ENCODE data around the gene NFYA. TPM values are rescaled to one million over a fixed set of nuclear protein-coding genes. Genes with fewer than 3 reads are reported as not detected.

Gene NFYA
- total RNA-seq, 1 experiment from 2014 or later = 43.0 TPM

DNA sequence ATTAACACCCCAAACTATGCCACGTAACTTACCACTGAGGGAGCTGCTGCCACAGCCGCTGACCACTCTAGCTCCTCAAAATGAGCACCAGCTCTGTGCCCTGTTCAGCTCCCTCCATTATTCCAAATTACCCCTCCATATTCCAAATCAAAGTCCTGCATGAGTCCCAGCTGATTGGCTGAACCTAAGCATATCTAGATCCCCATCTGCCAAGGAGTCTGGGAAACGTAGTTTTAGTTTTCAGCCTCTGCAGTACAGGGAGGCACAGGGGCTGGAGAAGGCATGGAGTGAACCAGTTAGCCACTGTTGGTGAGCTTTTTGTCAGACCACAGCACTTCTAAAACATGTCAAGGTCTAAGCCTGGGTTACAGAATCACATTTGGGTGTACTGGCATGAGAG, 49.7 kb upstream of the NFYA start:
- Histone ChIP-seq H2AK5ac (ENCODE audit: insufficient read length, low read length) (no peak overlapping the region), H3K9me3 (ENCODE audit: control insufficient read depth, low read depth, low read length) (no peaks in the 10 kb centered on the region), H2BK20ac (ENCODE audit: low read depth, low read length, poor library complexity, severe bottlenecking) (no peak overlapping the region), H3K9ac (ENCODE audit: extremely low read depth, insufficient read length, low read length) (no peak overlapping the region), H3K27ac (ENCODE audit: insufficient read length, low read depth, low read length) (no peak overlapping the region), H3K79me2 (ENCODE audit: insufficient read depth, low read length) (no peaks in the 10 kb centered on the region), H2BK12ac (ENCODE audit: insufficient read length, low read depth, low read length) (no peak overlapping the region), H3K23ac (ENCODE audit: insufficient read length, low read depth, low read length) (no peak overlapping the region), H3K79me1 (ENCODE audit: insufficient read depth, low read depth, low read length, poor library complexity, severe bottlenecking) (no peaks in the 10 kb centered on the region), H2BK5ac (ENCODE audit: insufficient read length, low read length) (no peak overlapping the region), H3K18ac (ENCODE audit: insufficient read length, low read depth, low read length) (no peak overlapping the region), H4K91ac (ENCODE audit: insufficient read length, low read depth, low read length) (no peak overlapping the region), H4K5ac (ENCODE audit: insufficient read length, low read depth, low read length) (no peak overlapping the region), H3K4ac (ENCODE audit: low read depth, low read length) (no peak overlapping the region), H3K23me2 (ENCODE audit: insufficient read length, low read depth, low read length, poor library complexity, severe bottlenecking) (peaks cover 4% of the 10 kb centered on the region), H3K4me1 (ENCODE audit: insufficient read depth, low read length) (no peaks in the 10 kb centered on the region; the same call in 1 of the 2 replicates), H2BK120ac (ENCODE audit: low read depth, low read length, poor library complexity, severe bottlenecking) (no peak overlapping the region), H2AFZ (ENCODE audit: low read length) (no peak overlapping the region), H3K4me2 (ENCODE audit: insufficient read depth, insufficient read length, low read length) (no peak overlapping the region), H3K56ac (ENCODE audit: insufficient read length, low read depth, low read length) (no peak overlapping the region), H4K8ac (replicated peaks; ENCODE audit: insufficient read length, low read depth, low read length) (no peak overlapping the region), H3T11ph (ENCODE audit: low read length) (no peak overlapping the region), H4K20me1 (ENCODE audit: control insufficient read depth, insufficient read depth, insufficient read length) (no peaks in the 10 kb centered on the region), H3K27me3 (ENCODE audit: insufficient read depth, low read length) (no peaks in the 10 kb centered on the region), H3K14ac (ENCODE audit: insufficient read depth, low read length) (no peak overlapping the region), H2BK15ac (ENCODE audit: low read depth, low read length) (no peak overlapping the region)
- TF ChIP-seq, protein P1, sequence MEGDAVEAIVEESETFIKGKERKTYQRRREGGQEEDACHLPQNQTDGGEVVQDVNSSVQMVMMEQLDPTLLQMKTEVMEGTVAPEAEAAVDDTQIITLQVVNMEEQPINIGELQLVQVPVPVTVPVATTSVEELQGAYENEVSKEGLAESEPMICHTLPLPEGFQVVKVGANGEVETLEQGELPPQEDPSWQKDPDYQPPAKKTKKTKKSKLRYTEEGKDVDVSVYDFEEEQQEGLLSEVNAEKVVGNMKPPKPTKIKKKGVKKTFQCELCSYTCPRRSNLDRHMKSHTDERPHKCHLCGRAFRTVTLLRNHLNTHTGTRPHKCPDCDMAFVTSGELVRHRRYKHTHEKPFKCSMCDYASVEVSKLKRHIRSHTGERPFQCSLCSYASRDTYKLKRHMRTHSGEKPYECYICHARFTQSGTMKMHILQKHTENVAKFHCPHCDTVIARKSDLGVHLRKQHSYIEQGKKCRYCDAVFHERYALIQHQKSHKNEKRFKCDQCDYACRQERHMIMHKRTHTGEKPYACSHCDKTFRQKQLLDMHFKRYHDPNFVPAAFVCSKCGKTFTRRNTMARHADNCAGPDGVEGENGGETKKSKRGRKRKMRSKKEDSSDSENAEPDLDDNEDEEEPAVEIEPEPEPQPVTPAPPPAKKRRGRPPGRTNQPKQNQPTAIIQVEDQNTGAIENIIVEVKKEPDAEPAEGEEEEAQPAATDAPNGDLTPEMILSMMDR (conservative IDR thresholded peaks at IDR 0.05) = no peak
- no peak for DNase-seq
- Mint-ChIP-seq H3K27me3 (ENCODE audit: low read depth) (no peaks in the 10 kb centered on the region; the same call in 1 of the 2 replicates), H3K27ac (no peak overlapping the region), H3K4me3 (no peak overlapping the region), H3K36me3 (ENCODE audit: insufficient read depth in 1 of 3, low read depth in 3 of 3) (0 out of 7 replicates have a peak, but pooled peaks cover 0 to 4% (median 0%) of the 10 kb centered on the region in 3 experiments), H3K9me3 (no peaks in the 10 kb centered on the region), H3K4me1 (peaks cover 13 to 14% of the 10 kb centered on the region in 2 experiments)
- no CpG with 5 or more reads among the region's 3 CpGs for WGBS (ENCODE audit: extremely low coverage, insufficient read length, low lambda C conversion rate)

Data from H9 (cell line).